ENCODE results near the gene FBH1. TPM values are rescaled to one million over a fixed set of nuclear protein-coding genes. Genes with fewer than 3 reads are reported as not detected.

FBH1 gene
- total and polyA plus RNA-seq, 9 of the 15 experiments (the other 6 are each of a cell fraction or from before 2014, with no cell fraction given), result 13.4 to 108 (median 77.8) TPM

GRCh38 chr10:5965266-5965665 lies 75.2 kb downstream of the FBH1 start (continued):
- TF ChIP-seq DACH1 (IDR thresholded peaks at IDR 0.05; ENCODE audit: partially characterized antibody), result no peak
- TF ChIP-seq ZNF165 (CRISPR knock-in tag; IDR thresholded peaks at IDR 0.05; ENCODE audit: borderline replicate concordance), result no peak
- TF ChIP-seq KDM5B (IDR thresholded peaks at IDR 0.05; ENCODE audit: insufficient replicate concordance, low read depth, low read length), result no peak
- TF ChIP-seq EZH2 (IDR thresholded peaks at IDR 0.05; ENCODE audit: borderline replicate concordance, low read depth, low read length), result no peak

DNA sequence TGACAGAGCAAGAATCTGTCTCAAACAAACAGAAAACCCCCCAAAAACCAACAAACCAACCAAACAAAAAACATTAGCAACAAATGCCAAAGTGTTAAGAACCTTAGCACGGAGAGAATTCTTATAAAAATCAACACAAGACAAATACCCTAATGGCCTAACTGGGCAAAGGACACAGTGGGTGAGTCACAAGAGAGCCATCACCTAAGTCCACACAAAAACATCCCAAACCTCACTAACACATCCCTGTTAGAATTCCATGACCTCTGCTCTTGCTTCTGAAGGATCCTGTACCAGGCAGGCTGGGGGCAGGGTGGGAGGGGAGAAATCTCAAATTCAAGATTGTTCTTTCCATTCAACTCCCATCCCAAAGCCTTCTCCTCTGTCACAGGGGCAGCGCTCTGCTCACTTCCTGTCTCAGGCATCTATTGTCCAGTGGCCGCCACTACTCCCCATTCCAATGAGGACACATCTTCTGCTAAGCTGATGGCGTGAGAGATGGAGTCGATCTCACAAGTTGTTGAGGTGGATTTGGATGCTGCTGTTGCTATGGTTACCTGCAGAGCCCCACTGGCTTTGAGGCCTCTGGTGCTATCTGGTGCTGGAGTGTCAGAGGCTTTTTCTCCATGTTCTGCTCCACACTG lies 78.1 kb downstream of the FBH1 start:
- Histone ChIP-seq H3K4me1 (replicated peaks in 1 of 2; ENCODE audit: control insufficient read depth in 2 of 2, insufficient read depth in 2 of 2, low read length in 2 of 2) (peaks cover 16 to 27% of the 10 kb centered on the region in 2 experiments), H3K9ac (ENCODE audit: insufficient read depth in 1 of 2, low read depth in 2 of 2, low read length in 2 of 2) (no peak overlapping the region), H3K27ac (ENCODE audit: extremely low read depth, low read depth, low read length) (no peak overlapping the region), H3K79me2 (ENCODE audit: control insufficient read depth, insufficient read depth, low read length) (peaks cover 36% of the 10 kb centered on the region), H3K9me3 (replicated peaks; ENCODE audit: control insufficient read depth, insufficient read depth, low read depth, low read length) (no peaks in the 10 kb centered on the region), H3K9me1 (ENCODE audit: control insufficient read depth, insufficient read depth, low read length) (no peaks in the 10 kb centered on the region), H4K20me1 (replicated peaks; ENCODE audit: control insufficient read depth, insufficient read depth, low read length) (no peaks in the 10 kb centered on the region; the same call in 1 of the 2 replicates), H3K4me2 (ENCODE audit: insufficient read depth, low read length) (no peak overlapping the region), H2AFZ (ENCODE audit: low read depth, low read length) (no peak overlapping the region), H3K36me3 (ENCODE audit: control insufficient read depth, insufficient read depth, low read length) (peaks cover 5% of the 10 kb centered on the region; the same call in 2 of the 3 replicates), H3K27me3 (ENCODE audit: control insufficient read depth in 2 of 2, insufficient read depth in 2 of 2, low read length in 2 of 2) (no peaks in the 10 kb centered on the region), H3K4me3 (no peak overlapping the region)
- intact Hi-C loops (cut with micrococcal nuclease), result no loop called here
- ATAC-seq, result no peak; the same call in 2 of the 3 replicates
- TF ChIP-seq RFX1 (IDR thresholded peaks at IDR 0.05), result peak; percentile 93
- peak in 1 of 2 experiments; percentile 43; a peak in 1 of 4 replicates for TF ChIP-seq CSDE1 (IDR thresholded peaks at IDR 0.05)
- TF ChIP-seq MNT (conservative IDR thresholded peaks at IDR 0.05), result no peak
- TF ChIP-seq RCOR1 (IDR thresholded peaks at IDR 0.05; ENCODE audit: borderline replicate concordance in 1 of 2, low read depth in 2 of 2, low read length in 2 of 2), result 0 out of 4 replicates have a peak, but pooled peaks of 1 of the 2 experiments have one; percentile 6
- no peak for TF ChIP-seq EZH2 (IDR thresholded peaks at IDR 0.05; ENCODE audit: borderline replicate concordance, low read depth, low read length)
- TF ChIP-seq ZBTB33 (CRISPR knock-in tag; IDR thresholded peaks at IDR 0.05), result peak; percentile 92
- DNase-seq (ENCODE audit: extremely low read depth in 1 of 4, low spot score in 3 of 4), result no peak
- FAIRE-seq, result no peak
- 72% methylated on average over 5 of the region's 5 CpGs for whole genome bisulfite sequencing (ENCODE audit: insufficient coverage, low coverage, missing lambda C conversion rate)
- in situ Hi-C loops (cut with MboI), result no loop called here
- no TSS peak for BruUV-seq (replicated peaks)
- POLR2A ChIA-PET, result interaction anchor here (1.2 kb wide), 2 partner anchors 8 to 24 kb away, joined by 3 read pairs; no protein-coding TSS in a partner anchor
- CTCF ChIA-PET (ENCODE audit: low intra/inter-chr PET ratio), result no interaction called here

Measured in K562 (cell line).